Progenitor cell of endocrine pancreas (in vitro differentiated cells): ENCODE measurements around the gene ABLIM1. TPM values are rescaled to one million over a fixed set of nuclear protein-coding genes. Genes with fewer than 3 reads are reported as not detected.

Source experiments
- DNase-seq: peaks from one replicate; pipeline ENCODE4 v3.0.0; 2021; ENCODE audit warnings: low spot score; ENCODE audit not compliant: unreplicated experiment
- H3K27ac Mint-ChIP-seq: 2 replicates; pipeline ENCODE4 v1.8.0; 2021; ENCODE audit warnings: mild to moderate bottlenecking, moderate library complexity, mixed read lengths
- H3K27me3 Mint-ChIP-seq: 2 replicates; pipeline ENCODE4 v1.8.0; 2021; ENCODE audit warnings: mixed read lengths
- H3K36me3 Mint-ChIP-seq: 2 replicates; pipeline ENCODE4 v1.8.0; 2022; ENCODE audit warnings: mixed read lengths; ENCODE audit not compliant: insufficient read depth
- H3K4me1 Mint-ChIP-seq: 2 replicates; pipeline ENCODE4 v1.8.0; 2021; ENCODE audit warnings: low read depth, mixed read lengths
- H3K4me3 Mint-ChIP-seq: 2 replicates; pipeline ENCODE4 v1.8.0; 2021; ENCODE audit warnings: low read depth, mild to moderate bottlenecking, moderate library complexity, mixed read lengths
- H3K9me3 Mint-ChIP-seq: 2 replicates; pipeline ENCODE4 v1.8.0; 2021; ENCODE audit warnings: low read depth, mixed read lengths
- CTCF ChIP-seq: fragments of 200-600 bp; sonication (generic); IDR thresholded peaks from one replicate; pipeline ENCODE4 v1.5.0; 2021; ENCODE audit warnings: antibody characterized with exemption, mild to moderate bottlenecking; ENCODE audit not compliant: unreplicated experiment
- total RNA-seq: library from RNA; stranded (reverse); gene quantifications from 2 replicates; pipeline ENCODE4 v1.2.1, GENCODE V29; 2021

Gene ABLIM1
- total RNA-seq, 1 donor from 2014 or later, result 59.1 TPM

GRCh38 chr10:114399576-114399975 lies 258.5 kb downstream of the ABLIM1 start:
- Mint-ChIP-seq H3K4me3 (no peak overlapping the region), H3K36me3 (no peaks in the 10 kb centered on the region), H3K4me1 (peaks cover 3% of the 10 kb centered on the region), H3K9me3 (no peaks in the 10 kb centered on the region), H3K27ac (no peak overlapping the region), H3K27me3 (peaks cover 91% of the 10 kb centered on the region)
- DNase-seq, result no peak
- no peak for TF ChIP-seq CTCF

GRCh38 chr10:114398587-114399331 lies 259.3 kb downstream of the ABLIM1 start:
- Mint-ChIP-seq H3K27me3 (peaks cover 93% of the 10 kb centered on the region), H3K9me3 (no peaks in the 10 kb centered on the region), H3K36me3 (no peaks in the 10 kb centered on the region), H3K27ac (no peak overlapping the region), H3K4me3 (no peak overlapping the region), H3K4me1 (peaks cover 3% of the 10 kb centered on the region)
- no peak for DNase-seq
- TF ChIP-seq CTCF, result no peak

- TF ChIP-seq CTCF, result no peak
- H3K36me3 Mint-ChIP-seq, result no peaks in the 10 kb centered on the region
- no peaks in the 10 kb centered on the region for H3K4me1 Mint-ChIP-seq
- peaks cover 91% of the 10 kb centered on the region for H3K27me3 Mint-ChIP-seq
- H3K4me3 Mint-ChIP-seq, result no peak overlapping the region
- no peak for DNase-seq
- H3K27ac Mint-ChIP-seq, result no peak overlapping the region
- H3K9me3 Mint-ChIP-seq, result no peaks in the 10 kb centered on the region
Observed at GRCh38 chr10:114397651-114398145, 260.4 kb downstream of the ABLIM1 start.

- H3K4me1 Mint-ChIP-seq, result no peaks in the 10 kb centered on the region
- peaks cover 79% of the 10 kb centered on the region for H3K27me3 Mint-ChIP-seq
- H3K27ac Mint-ChIP-seq, result no peak overlapping the region
- H3K36me3 Mint-ChIP-seq, result no peaks in the 10 kb centered on the region
- no peak overlapping the region for H3K4me3 Mint-ChIP-seq
- TF ChIP-seq CTCF, result no peak
- DNase-seq, result no peak
- no peaks in the 10 kb centered on the region for H3K9me3 Mint-ChIP-seq
Observed at GRCh38 chr10:114396464-114396863, 261.6 kb downstream of the ABLIM1 start.

GRCh38 chr10:114395366-114396022 lies 262.6 kb downstream of the ABLIM1 start:
- Mint-ChIP-seq H3K36me3 (no peaks in the 10 kb centered on the region), H3K4me3 (no peak overlapping the region), H3K4me1 (no peaks in the 10 kb centered on the region), H3K27me3 (peaks cover 69% of the 10 kb centered on the region), H3K9me3 (no peaks in the 10 kb centered on the region), H3K27ac (no peak overlapping the region)
- no peak for TF ChIP-seq CTCF
- no peak for DNase-seq
